PC-9 (cell line): ENCODE measurements around the gene TXNL4A. TPM values are rescaled to one million over a fixed set of nuclear protein-coding genes. Genes with fewer than 3 reads are reported as not detected.

Source experiments
- BruUV-seq: library from RNA; stranded (reverse); fragments of 400-500 nt; replicated peaks from 2 replicates; lab custom pipeline; 2021; lab: Mats Ljungman, UMichigan
- CTCF ChIA-PET: fragments of 300-600 bp; sonication (Branson Sonifier 250); formaldehyde crosslinking; loops from one replicate; lab custom pipeline; 2022; ENCODE audit warnings: antibody characterized with exemption; lab: Charles Lee
- POLR2A ChIA-PET: fragments of 300-600 bp; sonication (Branson Sonifier 250); formaldehyde crosslinking; loops from one replicate; lab custom pipeline; 2022; ENCODE audit warnings: antibody characterized with exemption; ENCODE audit not compliant: unreplicated experiment; lab: Charles Lee
- DNase-seq, 2 experiments: peaks; one replicate each; pipeline versions ENCODE4 v3.0.0 to v3.0.0-alpha.2; 2015 to 2022; ENCODE audit warnings: mixed read lengths in 1 of 2
- H2AFZ ChIP-seq: fragments of 200-600 bp; sonication (generic); 2 replicates; pipeline ENCODE4 v1.8.1; 2017; ENCODE audit warnings: antibody characterized with exemption
- H3F3A ChIP-seq: fragments of 200-600 bp; sonication (generic); 2 replicates; pipeline ENCODE4 v1.8.1; 2017; ENCODE audit warnings: antibody characterized with exemption, mild to moderate bottlenecking, low read depth; ENCODE audit not compliant: insufficient read depth
- H3K27ac ChIP-seq: fragments of 200-600 bp; sonication (generic); 2 replicates; pipeline ENCODE4 v1.6.1; 2016; ENCODE audit warnings: mixed run types
- H3K27me3 ChIP-seq: fragments of 200-600 bp; sonication (generic); 2 replicates; pipeline ENCODE4 v1.6.1; 2016; ENCODE audit warnings: low read depth, mixed run types; ENCODE audit not compliant: insufficient read depth
- H3K36me3 ChIP-seq: fragments of 200-600 bp; sonication (generic); 2 replicates; pipeline ENCODE4 v1.6.1; 2016; ENCODE audit warnings: low read depth, mixed run types
- H3K4me1 ChIP-seq: fragments of 200-600 bp; sonication (generic); replicated peaks from 2 replicates; pipeline ENCODE4 v1.6.1; 2016; ENCODE audit warnings: mixed run types; ENCODE audit not compliant: insufficient read depth
- H3K4me2 ChIP-seq: fragments of 200-600 bp; sonication (generic); 2 replicates; pipeline ENCODE4 v1.6.1; 2017; ENCODE audit warnings: mixed run types
- H3K4me3 ChIP-seq: fragments of 200-600 bp; sonication (generic); 2 replicates; pipeline ENCODE4 v1.6.1; 2016; ENCODE audit warnings: mixed run types
- H3K79me2 ChIP-seq: fragments of 200-600 bp; sonication (generic); 2 replicates; pipeline ENCODE4 v1.6.1; 2017; ENCODE audit warnings: low read depth, mixed run types
- H3K9me2 ChIP-seq: fragments of 200-600 bp; sonication (generic); 2 replicates; pipeline ENCODE4 v1.8.1; 2017; ENCODE audit warnings: mild to moderate bottlenecking; ENCODE audit not compliant: insufficient read depth
- H3K9me3 ChIP-seq: fragments of 200-600 bp; sonication (generic); 2 replicates; pipeline ENCODE4 v1.8.1; 2016; ENCODE audit warnings: low read depth; ENCODE audit not compliant: insufficient read depth
- H4K20me1 ChIP-seq: fragments of 200-600 bp; sonication (generic); 2 replicates; pipeline ENCODE4 v1.8.1; 2017; ENCODE audit not compliant: insufficient read depth
- EZH2 ChIP-seq: fragments of 200-600 bp; sonication (generic); IDR thresholded peaks from 2 replicates; pipeline ENCODE4 v1.8.0; 2017; ENCODE audit warnings: antibody characterized with exemption, low read depth
- intact Hi-C: fragments of 100-400 bp; cut with micrococcal nuclease; formaldehyde crosslinking; loops from one replicate; pipeline ENCODE4 v1.10.0; 2022; ENCODE audit not compliant: unreplicated experiment
- total RNA-seq: library from RNA; stranded (reverse); gene quantifications from 2 replicates; pipeline ENCODE4 v1.2.3, GENCODE V29; 2021
- TF ChIP-seq, protein P1 (sequence below): fragments of 200-600 bp; sonication (generic); conservative IDR thresholded peaks from 2 replicates; pipeline ENCODE4 v1.6.1; 2017; ENCODE audit warnings: mixed run types, antibody characterized with exemption, mild to moderate bottlenecking, moderate library complexity

Gene TXNL4A
- total RNA-seq, 1 experiment from 2014 or later = 106 TPM

DNA sequence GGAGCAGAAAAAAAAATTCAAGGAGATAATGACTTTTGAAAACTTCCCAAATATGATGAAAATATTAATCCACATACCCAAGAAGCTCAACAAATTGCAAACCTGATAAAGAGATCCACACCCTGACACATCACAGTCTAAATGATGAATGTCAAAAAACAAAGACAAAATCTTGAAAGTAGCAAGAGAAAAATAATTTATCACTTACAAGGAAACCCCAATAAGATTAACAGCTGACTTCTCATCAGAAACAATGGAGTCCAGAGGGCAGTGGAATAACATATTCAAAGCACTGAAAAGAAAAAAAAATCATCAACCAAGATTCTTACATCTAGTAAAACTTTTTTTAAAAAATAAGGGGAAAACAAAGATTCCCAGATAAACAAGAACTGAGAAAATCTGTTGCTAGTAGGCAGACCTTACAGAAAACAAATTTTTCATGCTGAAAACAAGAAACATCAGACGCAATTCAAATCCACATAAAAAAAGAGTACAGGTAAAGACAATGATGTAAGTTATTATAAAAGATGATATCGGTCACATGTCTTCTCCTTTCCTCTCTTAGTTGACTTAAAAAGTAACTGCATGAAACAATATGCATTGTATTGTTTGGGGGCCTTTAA lies 58.2 kb downstream of the TXNL4A start:
- H3K4me2 ChIP-seq = no peak overlapping the region
- no peaks in the 10 kb centered on the region for H3K27me3 ChIP-seq
- peak in 1 of 2 experiments; percentile 38 for DNase-seq
- H3K9me3 ChIP-seq = peaks cover 38% of the 10 kb centered on the region
- intact Hi-C loops = no loop called here
- H4K20me1 ChIP-seq = no peaks in the 10 kb centered on the region
- no peak overlapping the region for H3K4me3 ChIP-seq
- ChIA-PET CTCF (no interaction called here), POLR2A (no interaction called here)
- H3K9me2 ChIP-seq = no peaks in the 10 kb centered on the region
- BruUV-seq = no TSS peak
- peaks cover 14% of the 10 kb centered on the region for H3K36me3 ChIP-seq
- no peaks in the 10 kb centered on the region for H3F3A ChIP-seq
- H3K79me2 ChIP-seq = no peaks in the 10 kb centered on the region
- H3K27ac ChIP-seq = no peak overlapping the region
- TF ChIP-seq, protein P1, sequence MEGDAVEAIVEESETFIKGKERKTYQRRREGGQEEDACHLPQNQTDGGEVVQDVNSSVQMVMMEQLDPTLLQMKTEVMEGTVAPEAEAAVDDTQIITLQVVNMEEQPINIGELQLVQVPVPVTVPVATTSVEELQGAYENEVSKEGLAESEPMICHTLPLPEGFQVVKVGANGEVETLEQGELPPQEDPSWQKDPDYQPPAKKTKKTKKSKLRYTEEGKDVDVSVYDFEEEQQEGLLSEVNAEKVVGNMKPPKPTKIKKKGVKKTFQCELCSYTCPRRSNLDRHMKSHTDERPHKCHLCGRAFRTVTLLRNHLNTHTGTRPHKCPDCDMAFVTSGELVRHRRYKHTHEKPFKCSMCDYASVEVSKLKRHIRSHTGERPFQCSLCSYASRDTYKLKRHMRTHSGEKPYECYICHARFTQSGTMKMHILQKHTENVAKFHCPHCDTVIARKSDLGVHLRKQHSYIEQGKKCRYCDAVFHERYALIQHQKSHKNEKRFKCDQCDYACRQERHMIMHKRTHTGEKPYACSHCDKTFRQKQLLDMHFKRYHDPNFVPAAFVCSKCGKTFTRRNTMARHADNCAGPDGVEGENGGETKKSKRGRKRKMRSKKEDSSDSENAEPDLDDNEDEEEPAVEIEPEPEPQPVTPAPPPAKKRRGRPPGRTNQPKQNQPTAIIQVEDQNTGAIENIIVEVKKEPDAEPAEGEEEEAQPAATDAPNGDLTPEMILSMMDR = no peak
- TF ChIP-seq EZH2 = no peak
- no peak overlapping the region for H2AFZ ChIP-seq
- no peaks in the 10 kb centered on the region for H3K4me1 ChIP-seq

DNA sequence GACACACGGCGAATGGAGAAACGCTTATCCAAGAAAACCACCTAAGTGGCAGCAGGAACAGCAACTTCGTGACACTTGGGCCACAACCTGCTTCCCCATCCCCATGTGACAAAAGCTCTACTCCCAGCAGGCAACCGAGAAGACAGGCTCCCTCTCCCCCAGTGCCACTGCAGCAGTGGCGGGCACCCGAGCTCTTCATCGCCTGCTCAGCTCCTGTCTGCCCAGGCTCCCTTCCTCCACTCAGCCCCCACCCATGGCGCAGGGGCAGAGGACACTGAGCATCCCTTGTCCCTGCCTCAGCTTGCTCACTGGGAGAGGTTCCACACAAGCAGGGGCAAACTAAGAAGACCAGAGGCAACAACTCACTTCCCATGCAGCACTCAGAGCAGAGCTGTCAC lies 59.8 kb downstream of the TXNL4A start:
- Histone ChIP-seq H3K27ac (no peak overlapping the region), H4K20me1 (no peaks in the 10 kb centered on the region), H2AFZ (no peak overlapping the region), H3K9me3 (peaks cover 38% of the 10 kb centered on the region), H3K4me1 (no peaks in the 10 kb centered on the region), H3K27me3 (no peaks in the 10 kb centered on the region), H3K36me3 (peaks cover 14% of the 10 kb centered on the region), H3F3A (no peaks in the 10 kb centered on the region), H3K4me3 (no peak overlapping the region), H3K4me2 (no peak overlapping the region), H3K9me2 (no peaks in the 10 kb centered on the region), H3K79me2 (no peaks in the 10 kb centered on the region)
- BruUV-seq = no TSS peak
- TF ChIP-seq, protein P1 = no peak
- TF ChIP-seq EZH2 = no peak
- no peak for DNase-seq
- intact Hi-C loops = no loop called here
- POLR2A ChIA-PET = no interaction called here
- CTCF ChIA-PET = no interaction called here

DNA sequence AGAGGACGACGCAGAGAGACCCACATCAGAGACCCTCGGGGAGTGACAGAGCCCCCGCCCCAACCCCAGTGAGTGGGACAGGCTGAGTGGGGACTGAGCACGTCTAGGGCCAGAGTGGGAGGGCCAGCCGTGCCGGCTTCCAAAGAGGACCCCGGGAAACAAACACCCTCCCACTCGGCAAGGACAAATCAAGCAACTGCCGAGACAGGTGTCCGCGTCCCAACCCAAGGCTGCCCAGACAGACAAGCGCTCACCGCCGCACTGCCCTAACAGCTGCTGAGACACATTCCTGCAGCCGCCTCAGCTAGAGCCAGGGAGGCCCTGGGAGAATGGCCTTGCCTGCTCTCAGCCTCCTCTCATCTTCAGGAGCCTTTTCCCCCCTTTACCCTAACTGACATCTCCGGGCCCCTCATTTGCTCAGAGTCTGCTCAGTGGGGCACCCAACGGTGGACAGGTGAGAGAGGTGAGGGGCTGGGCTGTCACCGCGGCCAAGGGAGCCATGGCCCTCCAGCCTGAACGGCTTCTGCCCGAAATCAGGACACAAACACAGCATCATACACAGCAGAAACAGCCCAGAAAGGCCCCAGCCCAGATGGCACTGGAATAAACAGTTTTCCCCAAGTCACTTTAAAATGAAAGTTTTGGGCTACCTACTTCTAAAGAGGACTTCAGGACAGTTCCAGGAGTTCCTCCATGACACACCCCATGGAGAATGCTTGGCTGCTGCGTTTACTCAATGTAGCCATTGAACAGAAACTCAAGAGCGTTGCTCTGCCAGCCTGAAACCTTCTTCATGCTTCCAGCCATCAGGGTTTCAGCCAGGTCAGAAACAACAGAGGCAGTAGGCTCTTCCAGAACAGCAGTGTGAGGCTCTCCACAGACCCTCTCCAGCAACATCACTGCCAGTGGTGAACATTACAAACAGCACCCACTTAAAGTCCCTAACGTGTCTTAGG lies 60.5 kb downstream of the TXNL4A start:
- DNase-seq = no peak
- H3K27me3 ChIP-seq = no peaks in the 10 kb centered on the region
- no peaks in the 10 kb centered on the region for H3F3A ChIP-seq
- no peaks in the 10 kb centered on the region for H3K4me1 ChIP-seq
- TF ChIP-seq, protein P1 = no peak
- TF ChIP-seq EZH2 = no peak
- no peak overlapping the region for H3K27ac ChIP-seq
- intact Hi-C loops = no loop called here
- H3K36me3 ChIP-seq = peaks cover 14% of the 10 kb centered on the region; the same call in 1 of the 2 replicates
- H3K4me2 ChIP-seq = no peak overlapping the region
- POLR2A ChIA-PET = no interaction called here
- H3K9me2 ChIP-seq = no peaks in the 10 kb centered on the region
- BruUV-seq = no TSS peak
- no peak overlapping the region for H2AFZ ChIP-seq
- H3K79me2 ChIP-seq = no peaks in the 10 kb centered on the region
- H3K4me3 ChIP-seq = no peak overlapping the region
- H4K20me1 ChIP-seq = no peaks in the 10 kb centered on the region
- CTCF ChIA-PET = no interaction called here
- H3K9me3 ChIP-seq = peaks cover 33% of the 10 kb centered on the region
